Uterus (tissue), 4 donors: Measurements from ENCODE around the gene SMAD3. TPM values are rescaled to one million over a fixed set of nuclear protein-coding genes. Genes with fewer than 3 reads are reported as not detected.

Source experiments
- DNase-seq, 2 donors: peaks; one replicate each; pipeline ENCODE4 v3.0.0-alpha.2; 2019 to 2020
- H3K27ac ChIP-seq, 2 donors: fragments of 200-600 bp; sonication (generic); 1 replicate in 1 of 2; 2 replicates in 1 of 2; pipeline ENCODE4 v1.5.1; 2016 to 2018
- H3K27me3 ChIP-seq, 2 donors: fragments of 200-600 bp; sonication (generic); one replicate each; pipeline ENCODE4 v1.5.1; 2018 to 2019; ENCODE audit warnings: control low read depth in 1 of 2
- H3K36me3 ChIP-seq, 2 donors: fragments of 200-600 bp; sonication (generic); one replicate each; pipeline ENCODE4 v1.5.1; 2019; ENCODE audit warnings: control low read depth in 1 of 2
- H3K4me1 ChIP-seq, 2 donors: fragments of 200-600 bp; sonication (generic); one replicate each; pipeline ENCODE4 v1.5.1; 2018 to 2019; ENCODE audit warnings: control low read depth in 1 of 2
- H3K4me3 ChIP-seq, 2 donors: fragments of 200-600 bp; sonication (generic); 1 replicate in 1 of 2; 2 replicates in 1 of 2; pipeline ENCODE4 v1.5.1; 2018 to 2019; ENCODE audit warnings: mild to moderate bottlenecking in 1 of 2
- H3K9me3 ChIP-seq, 2 donors: fragments of 200-600 bp; sonication (generic); one replicate each; pipeline ENCODE4 v1.5.1; 2019; ENCODE audit warnings: control low read depth in 1 of 2
- POLR2A ChIP-seq, 2 donors: fragments of 450-650 bp; IDR thresholded peaks; one replicate each; pipeline ENCODE4 v1.6.1; 2016; ENCODE audit warnings: antibody characterized with exemption in 2 of 2, mild to moderate bottlenecking in 1 of 2, moderate library complexity in 1 of 2
- intact Hi-C: fragments of 100-400 bp; cut with DNase I; formaldehyde crosslinking; loops from one replicate; pipeline ENCODE4 v1.15.1; 2023; ENCODE audit warnings: low total_unique reads
- total RNA-seq, 4 donors: library from RNA; depleted of rRNA in 3 of 4; stranded (reverse); fragments of >200 nt in 3 of 4; gene quantifications; one replicate each; pipeline versions ENCODE4 v1.1.0 to v1.2.4, GENCODE V29; 2014 to 2023
- TF ChIP-seq, protein P1 (sequence below), 4 experiments: fragments of 200-600 bp in 2 of 4; fragments of 450-650 bp in 2 of 4; sonication (generic) in 2 of 4; IDR thresholded peaks; one replicate each; pipeline ENCODE4 v1.5.1; 2016 to 2019; ENCODE audit warnings: antibody characterized with exemption in 4 of 4, mild to moderate bottlenecking in 2 of 4, moderate library complexity in 1 of 4
- donor health status: DM: yes; HTN: yes; CAD: no.

SMAD3 gene
- total RNA-seq, 4 donors from 2014 or later: 14.3 to 66.9 (median 32.3) TPM

DNA sequence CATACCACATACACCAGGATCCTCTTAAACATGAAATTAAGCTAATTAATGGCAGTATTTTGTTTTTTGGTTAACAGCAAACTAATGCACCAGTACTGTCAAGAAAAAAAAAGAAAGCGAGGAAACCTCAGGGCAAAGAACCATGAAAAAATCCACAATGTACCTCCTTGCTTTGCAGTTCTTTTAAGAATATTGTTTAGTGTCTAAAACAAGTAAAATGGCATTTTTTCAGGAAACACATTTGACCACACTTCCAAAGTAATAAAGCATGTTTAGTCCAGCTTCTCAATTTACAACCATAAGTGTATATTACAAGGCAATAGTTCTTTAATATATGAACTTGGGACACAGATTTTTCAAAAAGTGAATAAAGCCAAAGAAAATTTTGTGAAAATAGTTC lies 162.4 kb downstream of the SMAD3 start:
- intact Hi-C loops: no loop called here
- Histone ChIP-seq H3K36me3 (no peaks in the 10 kb centered on the region), H3K4me1 (no peaks in the 10 kb centered on the region), H3K9me3 (no peaks in the 10 kb centered on the region), H3K4me3 (no peak overlapping the region), H3K27me3 (no peaks in the 10 kb centered on the region), H3K27ac (no peak overlapping the region)
- DNase-seq: no peak
- TF ChIP-seq, protein P1, sequence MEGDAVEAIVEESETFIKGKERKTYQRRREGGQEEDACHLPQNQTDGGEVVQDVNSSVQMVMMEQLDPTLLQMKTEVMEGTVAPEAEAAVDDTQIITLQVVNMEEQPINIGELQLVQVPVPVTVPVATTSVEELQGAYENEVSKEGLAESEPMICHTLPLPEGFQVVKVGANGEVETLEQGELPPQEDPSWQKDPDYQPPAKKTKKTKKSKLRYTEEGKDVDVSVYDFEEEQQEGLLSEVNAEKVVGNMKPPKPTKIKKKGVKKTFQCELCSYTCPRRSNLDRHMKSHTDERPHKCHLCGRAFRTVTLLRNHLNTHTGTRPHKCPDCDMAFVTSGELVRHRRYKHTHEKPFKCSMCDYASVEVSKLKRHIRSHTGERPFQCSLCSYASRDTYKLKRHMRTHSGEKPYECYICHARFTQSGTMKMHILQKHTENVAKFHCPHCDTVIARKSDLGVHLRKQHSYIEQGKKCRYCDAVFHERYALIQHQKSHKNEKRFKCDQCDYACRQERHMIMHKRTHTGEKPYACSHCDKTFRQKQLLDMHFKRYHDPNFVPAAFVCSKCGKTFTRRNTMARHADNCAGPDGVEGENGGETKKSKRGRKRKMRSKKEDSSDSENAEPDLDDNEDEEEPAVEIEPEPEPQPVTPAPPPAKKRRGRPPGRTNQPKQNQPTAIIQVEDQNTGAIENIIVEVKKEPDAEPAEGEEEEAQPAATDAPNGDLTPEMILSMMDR (IDR thresholded peaks at IDR 0.05): no peak
- TF ChIP-seq POLR2A (IDR thresholded peaks at IDR 0.05): no peak

DNA sequence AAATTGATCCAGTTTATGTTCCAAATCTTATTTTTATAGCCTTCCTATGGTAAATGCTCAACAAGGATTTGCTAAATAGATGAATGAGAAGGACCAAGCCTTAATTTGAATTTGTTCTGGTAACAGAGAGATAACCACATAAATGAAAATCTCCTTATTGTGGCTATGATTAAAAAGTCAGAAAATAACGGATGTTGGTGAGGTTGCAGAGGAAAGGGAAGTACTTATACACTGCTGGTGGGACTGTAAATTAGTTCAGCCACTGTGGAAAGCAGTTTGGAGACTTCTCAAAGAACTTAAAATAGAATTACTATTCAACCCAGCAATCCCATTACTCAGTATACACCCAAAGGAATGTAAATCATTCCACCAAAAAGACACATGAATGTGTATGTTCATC lies 162.9 kb downstream of the SMAD3 start:
- intact Hi-C loops: no loop called here
- no peak overlapping the region for H3K27ac ChIP-seq
- TF ChIP-seq, protein P1 (IDR thresholded peaks at IDR 0.05): no peak
- TF ChIP-seq POLR2A (IDR thresholded peaks at IDR 0.05): no peak

DNA sequence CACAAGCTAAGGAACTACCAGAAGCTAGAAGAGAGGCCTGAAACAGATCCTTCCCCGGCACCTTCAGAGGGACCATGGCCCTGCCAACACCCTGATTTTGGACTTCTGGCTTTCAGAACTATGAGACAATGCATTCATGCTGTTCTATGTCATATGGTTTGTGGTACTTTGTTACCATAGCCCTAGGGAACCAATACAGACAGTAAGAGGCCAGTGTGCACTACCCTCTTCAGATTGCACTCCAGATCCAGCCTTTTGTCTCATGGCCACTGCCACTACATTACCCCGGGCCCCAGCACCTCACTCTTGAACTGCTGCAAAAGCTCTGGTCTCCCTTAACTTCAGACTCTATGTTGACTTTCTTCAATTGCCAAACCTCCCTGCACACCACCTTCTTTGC lies 165.1 kb downstream of the SMAD3 start:
- intact Hi-C loops: no loop called here

More for the DNA sequence above, 162.9 kb downstream of the SMAD3 start:
- no peaks in the 10 kb centered on the region for H3K27me3 ChIP-seq
- H3K36me3 ChIP-seq: no peaks in the 10 kb centered on the region
- no peaks in the 10 kb centered on the region for H3K4me1 ChIP-seq
- no peak overlapping the region for H3K4me3 ChIP-seq
- DNase-seq: no peak
- no peaks in the 10 kb centered on the region for H3K9me3 ChIP-seq

GRCh38 chr15:67232591-67232990 lies 167.2 kb downstream of the SMAD3 start:
- H3K4me1 ChIP-seq: no peaks in the 10 kb centered on the region
- H3K9me3 ChIP-seq: no peaks in the 10 kb centered on the region
- no peak for DNase-seq
- H3K4me3 ChIP-seq: no peak overlapping the region
- no peaks in the 10 kb centered on the region for H3K36me3 ChIP-seq
- intact Hi-C loops: no loop called here
- H3K27ac ChIP-seq: no peak overlapping the region
- no peak for TF ChIP-seq POLR2A (IDR thresholded peaks at IDR 0.05)
- TF ChIP-seq, protein P1 (IDR thresholded peaks at IDR 0.05): no peak
- H3K27me3 ChIP-seq: no peaks in the 10 kb centered on the region

More for the DNA sequence above, 165.1 kb downstream of the SMAD3 start:
- Histone ChIP-seq H3K27me3 (no peaks in the 10 kb centered on the region), H3K9me3 (no peaks in the 10 kb centered on the region), H3K27ac (no peak overlapping the region), H3K36me3 (no peaks in the 10 kb centered on the region), H3K4me3 (no peak overlapping the region), H3K4me1 (no peaks in the 10 kb centered on the region)
- TF ChIP-seq, protein P1 (IDR thresholded peaks at IDR 0.05): no peak
- no peak for TF ChIP-seq POLR2A (IDR thresholded peaks at IDR 0.05)
- DNase-seq: no peak

DNA sequence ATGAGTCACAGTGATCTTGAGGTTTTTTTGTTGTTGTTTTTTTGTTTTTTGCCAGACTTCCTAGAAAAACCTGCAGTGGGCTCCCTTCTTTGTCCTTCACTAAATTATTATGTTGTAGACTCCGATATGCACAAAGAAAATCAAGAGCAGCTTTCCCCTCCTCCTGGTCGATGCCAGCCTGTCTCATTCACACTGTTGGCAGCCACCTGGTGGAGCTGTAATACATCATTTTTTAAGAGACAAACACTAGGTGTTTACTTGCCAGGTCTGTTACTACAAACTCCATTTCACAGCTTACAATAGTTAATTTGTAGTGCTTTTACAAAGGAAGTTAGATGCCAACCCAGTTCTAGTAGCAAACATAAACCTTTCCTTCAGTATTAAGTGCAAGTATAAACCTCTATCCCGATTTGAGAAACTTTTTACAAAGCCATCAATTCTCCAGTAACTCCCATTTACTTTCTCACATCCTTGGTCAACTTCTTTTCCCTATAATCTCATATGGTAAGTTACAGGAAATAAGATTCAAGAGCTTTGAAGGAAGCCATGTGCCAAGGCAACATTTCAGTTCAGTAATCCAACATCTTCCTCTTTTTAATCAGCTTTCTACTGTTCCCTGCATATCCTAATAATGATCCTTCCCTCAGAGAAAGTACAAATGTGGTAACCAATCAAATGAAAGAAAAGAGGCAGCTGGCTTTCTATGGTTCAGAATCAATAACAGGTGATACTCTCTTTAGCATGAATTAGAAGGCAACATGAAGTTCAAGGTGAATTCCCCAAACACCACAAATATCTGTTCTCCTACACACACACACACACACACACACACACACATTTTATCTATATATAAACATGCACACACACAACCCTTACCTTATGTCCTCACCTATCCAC lies 175.1 kb downstream of the SMAD3 start:
- H3K27me3 ChIP-seq: no peaks in the 10 kb centered on the region
- H3K36me3 ChIP-seq: no peaks in the 10 kb centered on the region
- no peak overlapping the region for H3K4me3 ChIP-seq
- DNase-seq: no peak
- no peaks in the 10 kb centered on the region for H3K4me1 ChIP-seq
- intact Hi-C loops: no loop called here
- no peak for TF ChIP-seq POLR2A (IDR thresholded peaks at IDR 0.05)
- TF ChIP-seq, protein P1 (IDR thresholded peaks at IDR 0.05): no peak
- no peaks in the 10 kb centered on the region for H3K9me3 ChIP-seq
- no peak overlapping the region for H3K27ac ChIP-seq
